Measurements from ENCODE around the gene CYP27B1. TPM values are rescaled to one million over a fixed set of nuclear protein-coding genes. Genes with fewer than 3 reads are reported as not detected.

The CYP27B1 gene
- total and polyA plus RNA-seq, 8 donors, result 0.56 to 3.1 (median 1.4) TPM; not detected in 1

GRCh38 chr12:57761391-57761998, 5.4 kb downstream of the CYP27B1 start:
- Histone ChIP-seq H3K9me3 (no peaks in the 10 kb centered on the region), H3K27me3 (peaks cover 10 to 60% (median 27%) of the 10 kb centered on the region in 3 donors), H3K4me1 (peaks cover 24 to 32% (median 29%) of the 10 kb centered on the region in 4 donors), H3K27ac (no peak overlapping the region), H3K36me3 (peaks cover 7 to 20% (median 19%) of the 10 kb centered on the region in 4 donors), H3K4me3 (no peak overlapping the region)
- TF ChIP-seq POLR2AphosphoS5 (IDR thresholded peaks at IDR 0.05), result no peak
- TF ChIP-seq, protein P1, sequence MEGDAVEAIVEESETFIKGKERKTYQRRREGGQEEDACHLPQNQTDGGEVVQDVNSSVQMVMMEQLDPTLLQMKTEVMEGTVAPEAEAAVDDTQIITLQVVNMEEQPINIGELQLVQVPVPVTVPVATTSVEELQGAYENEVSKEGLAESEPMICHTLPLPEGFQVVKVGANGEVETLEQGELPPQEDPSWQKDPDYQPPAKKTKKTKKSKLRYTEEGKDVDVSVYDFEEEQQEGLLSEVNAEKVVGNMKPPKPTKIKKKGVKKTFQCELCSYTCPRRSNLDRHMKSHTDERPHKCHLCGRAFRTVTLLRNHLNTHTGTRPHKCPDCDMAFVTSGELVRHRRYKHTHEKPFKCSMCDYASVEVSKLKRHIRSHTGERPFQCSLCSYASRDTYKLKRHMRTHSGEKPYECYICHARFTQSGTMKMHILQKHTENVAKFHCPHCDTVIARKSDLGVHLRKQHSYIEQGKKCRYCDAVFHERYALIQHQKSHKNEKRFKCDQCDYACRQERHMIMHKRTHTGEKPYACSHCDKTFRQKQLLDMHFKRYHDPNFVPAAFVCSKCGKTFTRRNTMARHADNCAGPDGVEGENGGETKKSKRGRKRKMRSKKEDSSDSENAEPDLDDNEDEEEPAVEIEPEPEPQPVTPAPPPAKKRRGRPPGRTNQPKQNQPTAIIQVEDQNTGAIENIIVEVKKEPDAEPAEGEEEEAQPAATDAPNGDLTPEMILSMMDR (IDR thresholded peaks at IDR 0.05), result no peak
- no peak for TF ChIP-seq POLR2A (IDR thresholded peaks at IDR 0.05)
- TF ChIP-seq EP300 (IDR thresholded peaks at IDR 0.05), result no peak
- intact Hi-C loops (cut with DNase I; ENCODE audit: low total_unique reads), result no loop called here
- 86 to 96% (median 94%) methylated on average over 4 of the region's 4 CpGs for WGBS, 5 donors
- DNase-seq, result no peak

- Histone ChIP-seq H3K4me1 (peaks cover 22 to 30% (median 27%) of the 10 kb centered on the region in 4 donors), H3K4me3 (no peak overlapping the region), H3K27ac (no peak overlapping the region), H3K36me3 (peaks cover 7 to 20% (median 19%) of the 10 kb centered on the region in 4 donors), H3K9me3 (no peaks in the 10 kb centered on the region), H3K27me3 (peaks cover 7 to 50% (median 16%) of the 10 kb centered on the region in 3 donors)
- 91 to 95% (median 94%) methylated on average over 3 of the region's 3 CpGs for WGBS, 5 donors
- intact Hi-C loops (cut with DNase I; ENCODE audit: low total_unique reads), result no loop called here
- TF ChIP-seq, protein P1 (IDR thresholded peaks at IDR 0.05), result no peak
- TF ChIP-seq POLR2A (IDR thresholded peaks at IDR 0.05) (no peak), POLR2AphosphoS5 (IDR thresholded peaks at IDR 0.05) (no peak), EP300 (IDR thresholded peaks at IDR 0.05) (no peak)
- DNase-seq, result no peak
Measured at GRCh38 chr12:57760347-57760982, 6.4 kb downstream of the CYP27B1 start.

- H3K9me3 ChIP-seq, result no peaks in the 10 kb centered on the region
- peaks cover 7 to 20% (median 19%) of the 10 kb centered on the region in 4 donors for H3K36me3 ChIP-seq
- H3K4me3 ChIP-seq, result no peak overlapping the region
- TF ChIP-seq POLR2A (IDR thresholded peaks at IDR 0.05) (no peak), POLR2AphosphoS5 (IDR thresholded peaks at IDR 0.05) (no peak), EP300 (IDR thresholded peaks at IDR 0.05) (no peak)
- TF ChIP-seq, protein P1 (IDR thresholded peaks at IDR 0.05), result peak in 3 of 7 experiments; percentile 11 to 42 (median 28)
- H3K4me1 ChIP-seq, result peaks cover 12 to 23% (median 21%) of the 10 kb centered on the region in 4 donors
- WGBS, 5 donors, result 30 to 44% (median 33%) methylated on average over 3 of the region's 3 CpGs
- H3K27ac ChIP-seq, result no peak overlapping the region
- peaks cover 0 to 40% (median 6%) of the 10 kb centered on the region in 3 donors for H3K27me3 ChIP-seq
- intact Hi-C loops (cut with DNase I; ENCODE audit: low total_unique reads), result no loop called here
- peak in 1 of 2 donors; percentile 71 for DNase-seq
Measured at GRCh38 chr12:57759360-57759980, 7.4 kb downstream of the CYP27B1 start.

DNA sequence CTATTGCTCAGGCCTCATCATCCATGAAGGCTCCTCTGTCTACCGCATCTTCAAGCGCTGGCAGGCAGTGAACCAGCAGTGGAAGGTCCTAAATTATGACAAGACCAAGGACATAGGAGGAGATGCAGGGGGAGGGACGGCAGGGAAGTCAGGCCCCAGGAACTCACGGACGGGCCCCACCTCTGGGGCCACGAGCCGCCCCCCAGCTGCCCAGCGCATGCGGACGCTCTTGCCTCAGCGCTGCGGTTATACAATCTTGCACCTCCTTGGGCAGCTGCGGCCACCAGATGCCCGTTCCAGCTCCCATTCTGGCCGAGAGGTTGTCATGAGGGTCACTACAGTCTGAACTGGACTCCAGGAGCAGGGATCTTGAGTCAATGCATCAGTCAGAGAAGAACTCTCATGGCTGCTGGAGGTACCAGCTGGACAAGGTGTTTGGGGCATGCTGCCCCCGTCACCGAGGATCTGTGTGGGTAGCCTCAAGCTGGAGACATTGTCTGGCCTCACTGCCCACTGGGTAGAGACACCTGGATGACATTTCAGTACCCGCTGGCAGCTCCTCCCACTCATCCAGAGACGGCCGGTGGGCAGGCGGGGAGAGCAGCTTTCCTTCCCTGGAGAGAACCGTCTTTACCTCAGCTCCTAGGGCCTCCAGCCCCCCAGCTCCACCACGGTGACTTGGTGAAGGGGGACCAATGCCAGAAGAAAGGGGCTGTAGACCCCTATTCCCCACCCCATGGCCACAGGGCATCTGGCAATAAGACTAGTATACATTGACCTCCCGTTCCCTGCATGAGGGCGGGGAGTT, 8.1 kb downstream of the CYP27B1 start:
- no peak for TF ChIP-seq POLR2A (IDR thresholded peaks at IDR 0.05)
- no peak for TF ChIP-seq POLR2AphosphoS5 (IDR thresholded peaks at IDR 0.05)
- no peak for TF ChIP-seq EP300 (IDR thresholded peaks at IDR 0.05)
- TF ChIP-seq, protein P1 (IDR thresholded peaks at IDR 0.05), result no peak
- Histone ChIP-seq H3K4me1 (peaks cover 11 to 25% (median 23%) of the 10 kb centered on the region in 4 donors), H3K9me3 (no peaks in the 10 kb centered on the region), H3K36me3 (peaks cover 7 to 20% (median 19%) of the 10 kb centered on the region in 4 donors), H3K4me3 (no peak overlapping the region), H3K27me3 (peaks cover 0 to 33% (median 0%) of the 10 kb centered on the region in 3 donors), H3K27ac (no peak overlapping the region)
- intact Hi-C loops (cut with DNase I; ENCODE audit: low total_unique reads), result no loop called here
- 92 to 93% (median 93%) methylated on average over 21 to 25 of the region's 25 CpGs for WGBS, 5 donors
- DNase-seq, result no peak

Data from stomach (tissue), 9 donors.